ENCODE measurements around the gene OR2V2.

OR2V2 gene

DNA sequence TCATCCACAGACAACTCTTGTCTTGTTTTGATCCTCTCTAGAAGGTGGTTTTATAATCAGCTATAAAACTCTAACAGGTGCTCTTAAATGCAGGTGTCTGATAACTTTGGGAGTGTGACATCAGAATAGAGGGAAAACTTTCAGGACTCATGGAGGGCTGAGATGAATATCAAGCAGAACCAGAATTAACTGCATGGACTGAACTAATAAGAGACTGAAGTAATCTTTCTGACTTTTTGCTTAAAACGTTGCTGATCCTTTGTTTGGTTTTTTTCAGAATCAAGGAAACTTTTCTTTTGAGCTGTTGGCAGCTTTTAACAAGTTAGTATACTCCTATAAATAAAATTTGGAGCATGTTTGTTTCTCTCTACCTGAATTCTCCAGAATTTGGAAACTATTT, 2.3 kb upstream of the OR2V2 start:
- DNase-seq (ENCODE audit: low spot score), result no peak

GRCh38 chr5:181149355-181149754, 2.0 kb downstream of the OR2V2 start:
- DNase-seq (ENCODE audit: low spot score), result no peak

DNA sequence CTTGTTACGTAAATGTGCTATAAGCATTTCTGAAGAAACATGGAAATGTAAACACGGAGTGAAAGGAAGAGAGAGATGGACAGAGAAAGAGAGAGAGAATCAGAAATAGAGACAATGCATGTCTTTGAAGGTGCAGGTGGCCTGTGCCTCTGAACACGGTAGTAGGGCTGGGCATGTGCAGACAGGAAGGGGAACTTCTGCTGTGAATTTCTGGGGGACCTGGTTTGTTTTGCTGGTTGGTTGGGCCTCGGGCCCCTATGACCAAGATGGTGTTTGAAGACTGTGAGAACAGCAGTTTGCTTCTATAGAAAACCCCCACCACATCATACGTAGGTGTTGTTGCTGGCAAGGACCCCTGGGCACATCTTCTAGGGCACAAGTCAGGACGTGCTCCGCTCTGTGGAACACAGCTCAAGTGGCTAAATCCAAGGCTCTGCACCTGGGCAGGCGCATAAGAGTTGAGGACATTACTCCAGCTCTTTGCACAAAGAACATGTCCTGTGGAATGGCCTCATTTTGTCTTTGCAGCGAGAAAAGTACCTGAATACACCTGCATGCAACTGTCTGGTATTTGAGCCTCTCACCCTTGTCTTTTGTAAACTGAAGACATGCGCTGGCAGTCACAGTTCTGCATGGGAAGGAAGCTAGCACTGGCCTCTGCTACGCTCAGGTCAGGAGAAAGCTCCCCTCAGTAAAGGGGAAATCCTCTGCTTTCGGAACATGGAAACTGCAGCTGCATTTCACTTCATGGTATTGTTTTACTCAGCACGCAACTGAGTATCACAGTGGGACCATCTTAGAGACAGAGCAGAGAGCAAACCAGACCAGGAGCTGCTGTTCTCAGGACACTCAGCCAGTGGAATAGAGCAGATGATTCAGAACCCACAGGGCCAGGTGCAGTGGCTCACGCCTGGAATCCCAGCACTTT, 2.7 kb downstream of the OR2V2 start:
- no peak for DNase-seq (ENCODE audit: low spot score)

DNA sequence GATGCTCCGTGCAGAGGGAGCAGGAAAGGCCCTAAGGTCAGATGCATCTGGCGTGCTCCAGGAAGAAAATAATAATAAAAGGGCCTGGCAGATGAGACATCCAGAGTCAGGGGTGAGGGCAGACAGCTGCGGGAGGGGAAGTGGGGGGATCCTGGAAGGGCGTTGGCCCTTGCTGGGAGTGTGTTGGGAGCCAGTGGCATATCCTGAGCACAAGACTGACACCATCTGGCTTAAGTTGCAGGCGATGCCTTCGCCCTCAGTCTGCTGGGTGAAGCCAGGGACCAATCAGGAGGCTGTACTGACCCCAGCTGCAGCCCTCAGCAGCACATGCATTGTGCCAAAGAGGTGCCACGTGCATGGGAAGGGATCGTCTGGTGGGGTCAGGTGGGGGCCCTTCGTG, 3.8 kb downstream of the OR2V2 start:
- DNase-seq (ENCODE audit: low spot score), result no peak

DNA sequence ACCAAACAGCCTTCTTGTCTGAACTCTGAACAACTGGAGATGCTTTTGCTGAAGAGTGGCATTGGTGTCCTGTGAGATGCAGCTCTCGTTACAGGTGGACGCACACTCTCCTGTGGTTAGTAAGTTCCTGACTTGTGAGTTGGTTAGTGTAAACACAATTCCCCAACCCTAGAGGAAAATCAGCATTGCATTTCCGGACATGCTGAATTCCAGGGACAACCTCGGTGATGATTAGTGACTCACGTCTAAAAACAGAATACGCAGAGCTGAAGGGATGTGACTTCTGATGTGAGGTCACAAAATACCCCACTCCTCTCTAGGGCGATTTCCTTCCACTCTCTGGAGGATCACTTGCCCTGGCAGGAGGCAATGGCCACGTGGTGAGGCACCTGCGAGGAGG, 5.0 kb downstream of the OR2V2 start:
- no peak for DNase-seq (ENCODE audit: low spot score)

DNA sequence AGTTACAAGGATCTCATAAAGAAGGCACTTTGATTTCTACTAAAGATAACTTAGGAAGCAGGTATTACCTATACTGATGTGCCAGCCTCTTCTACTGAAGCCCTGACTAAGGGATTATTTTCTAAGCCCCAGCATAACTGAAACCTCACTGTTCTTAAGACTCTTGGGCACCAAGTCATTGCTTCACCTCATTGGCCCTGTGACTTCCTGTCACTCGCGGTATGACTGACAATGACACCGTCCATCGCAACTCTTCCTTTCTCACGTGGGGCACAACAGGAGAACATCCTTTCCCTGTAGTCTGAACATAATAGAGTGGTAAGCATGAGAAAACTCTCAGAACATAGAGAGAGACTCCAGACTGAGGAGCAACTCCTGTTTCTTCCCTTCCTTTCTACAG, 6.4 kb downstream of the OR2V2 start:
- DNase-seq (ENCODE audit: low spot score), result no peak

- no peak for DNase-seq (ENCODE audit: low spot score)
Observed at GRCh38 chr5:181156758-181157157, 9.4 kb downstream of the OR2V2 start.

DNA sequence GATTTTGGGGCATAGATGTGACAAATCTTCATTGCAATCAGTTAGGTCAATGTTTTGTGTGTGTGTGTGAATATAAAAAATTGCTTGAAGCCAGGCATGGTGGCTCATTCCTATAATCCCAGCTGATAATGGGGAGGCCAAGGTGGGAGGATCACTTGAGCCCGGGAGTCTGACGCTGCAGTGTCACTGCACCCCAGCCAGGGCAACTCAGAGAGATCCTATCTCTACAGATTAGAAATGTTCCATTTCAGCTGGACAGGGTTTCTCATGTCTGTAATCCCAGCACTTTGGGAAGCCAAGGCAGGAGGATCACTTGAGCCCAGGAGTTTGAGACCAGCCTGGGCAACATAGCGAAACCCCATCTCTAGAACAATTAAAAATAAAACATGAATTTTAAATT, 11.5 kb downstream of the OR2V2 start:
- no peak for DNase-seq (ENCODE audit: low spot score)

- peak; percentile 89 for DNase-seq (ENCODE audit: low spot score)
Observed at GRCh38 chr5:181159286-181160151, 12.1 kb downstream of the OR2V2 start.

DNA sequence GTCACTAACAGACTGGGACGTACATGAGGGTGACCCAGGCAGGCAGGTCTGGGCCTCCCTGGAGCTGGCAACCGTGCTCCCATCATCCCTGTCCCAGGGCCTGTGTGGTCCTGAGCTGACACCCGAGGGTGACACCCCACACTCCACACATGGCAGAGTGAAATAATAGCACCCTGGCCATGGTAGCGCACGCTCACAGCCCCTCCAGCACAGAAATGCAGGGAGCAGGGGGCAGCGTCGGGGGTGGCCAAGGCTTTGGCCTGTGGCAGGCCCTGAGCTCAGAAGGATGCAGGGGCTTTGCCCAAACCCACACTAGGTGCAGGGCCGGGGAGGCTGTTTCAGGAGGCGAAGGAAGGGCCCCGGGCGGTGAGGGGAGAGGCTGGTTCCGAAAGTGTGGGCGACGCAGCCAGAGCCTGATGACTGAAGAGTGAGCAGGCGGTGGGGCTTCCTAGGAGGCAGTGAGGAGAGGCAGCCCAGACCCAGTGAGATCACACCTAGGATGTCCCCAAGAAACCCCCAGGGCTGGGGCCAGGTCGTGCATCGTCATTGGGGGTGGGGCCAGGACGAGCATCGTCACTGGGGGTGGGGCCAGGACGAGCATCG, 12.9 kb downstream of the OR2V2 start:
- peak; percentile 80 for DNase-seq (ENCODE audit: low spot score)

- DNase-seq (ENCODE audit: low spot score), result peak; percentile 56
Observed at GRCh38 chr5:181160755-181161533, 13.6 kb downstream of the OR2V2 start.

GRCh38 chr5:181161534-181162175, 14.3 kb downstream of the OR2V2 start:
- no peak for DNase-seq (ENCODE audit: low spot score)

DNA sequence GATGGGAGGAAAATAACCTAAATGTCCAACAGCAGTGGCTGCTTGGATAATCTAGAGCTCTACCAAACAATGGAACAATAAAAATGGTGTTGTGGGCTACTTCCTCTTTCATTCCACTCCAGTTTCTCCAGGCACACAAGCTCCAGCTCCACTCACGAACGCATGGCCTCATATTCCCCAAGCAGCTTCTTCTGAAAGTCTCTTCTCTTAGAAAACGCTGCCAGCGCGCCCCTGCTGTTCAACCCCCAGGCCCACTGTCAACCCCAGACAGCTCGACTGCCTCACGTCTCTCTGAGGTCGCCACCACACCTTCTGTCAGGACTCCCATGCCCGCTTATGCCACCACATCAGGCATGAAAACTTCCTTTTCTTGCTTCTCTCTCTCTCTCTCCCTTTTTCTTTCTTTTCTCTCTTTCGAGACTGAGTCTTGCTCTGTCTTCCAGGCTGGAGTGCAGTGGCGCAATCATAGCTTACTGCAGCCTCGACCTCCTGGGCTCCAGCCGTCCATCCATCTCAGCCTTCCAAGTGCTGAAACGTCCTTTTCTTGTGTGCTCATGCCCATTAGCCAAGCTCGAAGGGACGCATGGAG, 16.2 kb downstream of the OR2V2 start:
- no peak for DNase-seq (ENCODE audit: low spot score)

- DNase-seq (ENCODE audit: low spot score), result no peak
Observed at GRCh38 chr5:181164076-181164952, 16.9 kb downstream of the OR2V2 start.

DNA sequence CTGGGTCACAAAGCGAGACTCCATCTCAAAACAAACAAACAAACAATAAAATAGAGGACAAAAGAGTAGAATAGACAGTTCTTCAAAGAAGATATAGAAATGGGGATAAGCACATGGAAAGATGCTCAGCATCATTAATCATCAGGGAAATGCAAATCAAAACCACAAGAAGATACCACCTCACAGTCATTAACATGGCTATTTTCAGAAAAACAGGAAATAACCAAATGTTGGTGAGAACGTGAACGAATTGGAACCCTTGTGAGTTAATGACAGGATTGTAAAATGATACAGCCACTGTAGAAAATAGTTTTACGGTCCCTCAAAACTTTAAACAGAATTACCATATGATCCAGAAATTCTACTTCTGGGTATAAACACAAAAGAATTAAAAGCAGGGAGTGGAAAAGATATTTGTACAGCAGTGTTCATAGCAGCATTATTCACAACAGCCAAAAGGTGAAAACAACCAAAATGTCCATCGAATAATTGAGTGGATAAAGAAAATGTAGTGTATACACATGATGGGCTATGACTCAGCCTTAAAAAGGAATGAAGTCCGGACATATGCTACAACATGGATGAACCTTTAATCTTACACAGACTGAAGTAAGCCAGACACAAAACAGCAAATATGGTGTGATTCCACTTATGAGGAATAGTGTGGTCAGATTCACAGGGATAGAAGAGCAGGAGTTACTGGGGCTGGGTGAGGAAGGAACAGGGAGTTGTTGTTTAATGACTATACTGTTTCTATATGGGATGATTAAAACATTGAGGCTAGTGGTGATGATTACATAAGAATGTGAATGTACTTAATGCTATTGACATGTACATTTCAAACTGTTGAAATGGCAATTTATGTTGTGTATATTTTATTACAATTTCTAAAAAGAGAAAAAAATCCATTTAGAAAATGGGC, 19.7 kb downstream of the OR2V2 start:
- no peak for DNase-seq (ENCODE audit: low spot score)

DNA sequence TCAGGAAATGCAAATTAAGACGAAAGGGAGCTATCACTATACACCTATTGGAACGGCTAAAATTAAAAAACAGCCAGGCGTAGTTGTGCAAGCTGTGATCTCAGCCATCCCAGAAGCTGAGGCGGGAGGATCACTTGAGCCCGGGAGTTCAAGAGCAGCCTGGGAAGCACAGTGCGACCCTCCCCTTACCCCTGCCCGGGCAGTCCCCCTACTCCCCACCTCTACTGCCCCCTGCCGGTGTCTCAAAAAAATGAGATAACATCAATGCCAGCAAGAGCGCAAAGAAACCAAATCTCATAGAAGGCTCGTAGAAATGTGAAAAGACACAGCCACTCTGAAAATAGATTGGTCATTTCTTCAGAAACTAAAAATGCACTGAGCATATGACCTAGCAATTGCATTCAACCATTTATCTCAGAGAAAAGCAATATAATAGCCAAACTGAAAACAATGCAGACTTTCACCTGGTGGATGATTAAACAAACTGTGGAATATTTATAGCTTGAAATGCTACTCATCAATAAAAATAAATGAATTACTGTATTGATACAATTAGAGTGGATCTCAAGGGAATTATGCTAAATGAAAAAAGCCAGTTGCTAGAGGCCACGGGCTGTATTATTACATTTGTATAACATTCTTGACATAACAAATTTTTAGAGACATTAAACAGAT, 20.6 kb downstream of the OR2V2 start:
- DNase-seq (ENCODE audit: low spot score), result no peak

DNA sequence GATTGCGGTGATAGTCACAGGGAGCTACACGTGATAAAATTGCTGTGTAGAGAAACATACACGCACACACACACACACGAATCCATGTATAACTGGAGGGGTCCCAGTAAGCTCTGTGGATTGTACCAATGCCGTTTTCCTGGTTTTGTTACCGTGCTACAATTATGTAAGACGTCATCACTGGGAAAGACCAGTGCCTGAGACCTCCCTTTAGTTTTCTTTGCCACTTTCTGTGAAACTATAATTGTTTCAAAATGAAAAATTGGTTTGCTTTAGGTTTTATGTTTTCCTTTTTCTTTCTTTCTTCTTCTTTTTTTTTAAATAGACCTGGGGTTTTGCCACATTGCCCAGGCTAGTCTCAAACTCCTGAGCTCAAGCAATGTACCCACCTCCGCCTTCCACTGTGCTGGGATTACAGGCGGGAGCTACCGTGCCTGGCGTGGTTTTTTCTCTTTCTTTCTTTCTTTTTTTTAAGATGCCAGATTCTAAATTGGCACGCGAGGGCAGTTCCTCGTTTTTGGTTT, 21.3 kb downstream of the OR2V2 start:
- DNase-seq (ENCODE audit: low spot score), result no peak
